CD4-positive, alpha-beta T cell (primary cell): ENCODE results near the gene COA5. TPM values are rescaled to one million over a fixed set of nuclear protein-coding genes. Genes with fewer than 3 reads are reported as not detected.
A peak's percentile ranks its signal among the peaks of the same experiment; 100 is the strongest.

Experiments
- ATAC-seq: fragments of 200-7000 bp; cut with Tn5 transposase; one replicate; pipeline ENCODE4 v1.10.0; 2022; ENCODE audit warnings: mild to moderate bottlenecking; ENCODE audit not compliant: poor library complexity
- CTCF ChIA-PET: fragments of 350-600 bp; sonication (Branson Sonifier 250); formaldehyde crosslinking; loops from one replicate; lab custom pipeline; 2021; ENCODE audit warnings: antibody characterized with exemption, inconsistent platforms; lab: Charles Lee
- POLR2A ChIA-PET: fragments of 350-600 bp; sonication (Branson Sonifier 250); formaldehyde crosslinking; loops from one replicate; lab custom pipeline; 2021; ENCODE audit warnings: antibody characterized with exemption, inconsistent platforms; lab: Charles Lee
- DNase-seq, 14 experiments: peaks; one replicate each; pipeline ENCODE4 v3.0.0-alpha.2; 2013 to 2020; ENCODE audit warnings: mixed read lengths in 2 of 14
- H3K27ac ChIP-seq, 2 donors: one replicate each; pipeline versions ENCODE4 v1.5.1 to v1.7.0; 2013; ENCODE audit warnings: low read length in 2 of 2, low read depth in 1 of 2, mild to moderate bottlenecking in 1 of 2
- H3K27me3 ChIP-seq, 2 experiments: 1 replicate in 1 of 2; 2 replicates in 1 of 2; pipeline versions ENCODE4 v1.6.1 to v1.7.0; 2013; ENCODE audit warnings: low read length in 2 of 2, control low read depth in 1 of 2, mild to moderate bottlenecking in 1 of 2, moderate library complexity in 1 of 2; ENCODE audit not compliant: insufficient read depth in 2 of 2, control insufficient read depth in 1 of 2
- H3K36me3 ChIP-seq: one replicate; pipeline ENCODE4 v1.6.1; 2013; ENCODE audit warnings: low read length, control low read depth; ENCODE audit not compliant: insufficient read depth
- H3K4me1 ChIP-seq: one replicate; pipeline ENCODE4 v1.6.1; 2013; ENCODE audit warnings: low read length, control low read depth; ENCODE audit not compliant: insufficient read depth
- H3K4me3 ChIP-seq: one replicate; pipeline ENCODE4 v1.5.1; 2013; ENCODE audit warnings: mild to moderate bottlenecking, low read length, moderate library complexity
- H3K9me3 ChIP-seq, 2 experiments: 1 replicate in 1 of 2; 2 replicates in 1 of 2; pipeline versions ENCODE4 v1.6.1 to v1.7.0; 2013; ENCODE audit warnings: low read length in 2 of 2, mild to moderate bottlenecking in 2 of 2, control low read depth in 1 of 2, moderate library complexity in 1 of 2; ENCODE audit not compliant: control insufficient read depth in 1 of 2, insufficient read depth in 1 of 2
- H3K27ac Mint-ChIP-seq: one replicate; pipeline ENCODE4 v1.8.0; 2020; ENCODE audit warnings: mixed read lengths
- H3K27me3 Mint-ChIP-seq: one replicate; pipeline ENCODE4 v1.8.0; 2021; ENCODE audit warnings: mixed read lengths
- H3K36me3 Mint-ChIP-seq: one replicate; pipeline ENCODE4 v1.8.0; 2021; ENCODE audit warnings: low read depth, mixed read lengths
- H3K4me1 Mint-ChIP-seq: one replicate; pipeline ENCODE4 v1.8.0; 2021; ENCODE audit warnings: low read depth, mixed read lengths
- H3K4me3 Mint-ChIP-seq: one replicate; pipeline ENCODE4 v1.8.0; 2020; ENCODE audit warnings: mild to moderate bottlenecking, mixed read lengths
- H3K9me3 Mint-ChIP-seq: one replicate; pipeline ENCODE4 v1.8.0; 2020; ENCODE audit warnings: mixed read lengths
- CTCF ChIP-seq: fragments of 200-600 bp; IDR thresholded peaks from one replicate; pipeline ENCODE4 v1.8.0; 2022; ENCODE audit warnings: antibody characterized with exemption, mild to moderate bottlenecking
- intact Hi-C, 2 experiments: fragments of 100-400 bp; cut with DNase I in 1 of 2; cut with micrococcal nuclease in 1 of 2; formaldehyde crosslinking; loops; one replicate each; pipeline versions ENCODE4 v1.15.1 to v1.9.0; 2023 to 2025; cut with DNase I, micrococcal nuclease
- total RNA-seq, 174 experiments: library from RNA in 2 of 174; stranded (reverse) in 2 of 174; gene quantifications; one replicate each; pipeline ENCODE4 v1.2.3 and lab custom pipeline; 2021 to 2026

COA5 gene
- total RNA-seq, 2 experiments from 2014 or later: 29.2 to 30.1 TPM

- POLR2A ChIA-PET: no interaction called here
- Histone ChIP-seq H3K27ac (no peak overlapping the region), H3K4me3 (no peak overlapping the region), H3K27me3 (no peaks in the 10 kb centered on the region), H3K9me3 (no peaks in the 10 kb centered on the region), H3K4me1 (no peaks in the 10 kb centered on the region), H3K36me3 (peaks cover 99% of the 10 kb centered on the region)
- DNase-seq (no peak), ATAC-seq (no peak)
- Mint-ChIP-seq H3K27ac (peak overlapping the region; percentile 42), H3K4me1 (no peaks in the 10 kb centered on the region), H3K9me3 (no peaks in the 10 kb centered on the region), H3K27me3 (no peaks in the 10 kb centered on the region), H3K4me3 (no peak overlapping the region), H3K36me3 (peaks cover 97% of the 10 kb centered on the region)
- CTCF ChIA-PET: no interaction called here
- intact Hi-C loops: no loop called here
- TF ChIP-seq CTCF: no peak
Observed at GRCh38 chr2:98573426-98573825, 34.9 kb downstream of the COA5 start.

GRCh38 chr2:98572676-98573075 is 35.6 kb downstream of the COA5 start:
- H3K4me3 ChIP-seq: no peak overlapping the region
- H3K27me3 ChIP-seq: no peaks in the 10 kb centered on the region
- intact Hi-C loops: no loop called here
- ChIA-PET CTCF (no interaction called here), POLR2A (no interaction called here)
- no peaks in the 10 kb centered on the region for H3K4me1 ChIP-seq
- ATAC-seq: no peak
- Mint-ChIP-seq H3K36me3 (peaks cover 94% of the 10 kb centered on the region), H3K9me3 (no peaks in the 10 kb centered on the region), H3K4me1 (no peaks in the 10 kb centered on the region), H3K27ac (no peak overlapping the region), H3K27me3 (no peaks in the 10 kb centered on the region), H3K4me3 (no peak overlapping the region)
- H3K9me3 ChIP-seq: no peaks in the 10 kb centered on the region
- no peak for DNase-seq
- TF ChIP-seq CTCF: no peak
- peaks cover 99% of the 10 kb centered on the region for H3K36me3 ChIP-seq
- no peak overlapping the region for H3K27ac ChIP-seq

- no peak overlapping the region for H3K4me3 Mint-ChIP-seq
- peaks cover 99% of the 10 kb centered on the region for H3K36me3 ChIP-seq
Observed at GRCh38 chr2:98572211-98572610, 36.1 kb downstream of the COA5 start.

More at GRCh38 chr2:98572211-98572610, 36.1 kb downstream of the COA5 start:
- H3K27ac Mint-ChIP-seq: no peak overlapping the region
- Histone ChIP-seq H3K4me1 (no peaks in the 10 kb centered on the region), H3K9me3 (no peaks in the 10 kb centered on the region), H3K27ac (no peak overlapping the region), H3K4me3 (no peak overlapping the region), H3K27me3 (no peaks in the 10 kb centered on the region)
- no peaks in the 10 kb centered on the region for H3K9me3 Mint-ChIP-seq
- ChIA-PET CTCF (no interaction called here), POLR2A (no interaction called here)
- intact Hi-C loops: no loop called here
- no peaks in the 10 kb centered on the region for H3K4me1 Mint-ChIP-seq
- no peaks in the 10 kb centered on the region for H3K27me3 Mint-ChIP-seq
- DNase-seq (no peak), ATAC-seq (no peak)
- TF ChIP-seq CTCF: no peak
- peaks cover 93% of the 10 kb centered on the region for H3K36me3 Mint-ChIP-seq
